ENCODE measurements around the gene GATC. TPM values are rescaled to one million over a fixed set of nuclear protein-coding genes. Genes with fewer than 3 reads are reported as not detected.

GATC gene
- total and polyA plus RNA-seq, 10 of the 15 experiments (the other 5 are each of a cell fraction or from before 2014, with no cell fraction given) = 5.1 to 40.3 (median 22.9) TPM

GRCh38 chr12:120495731-120496412 is 49.6 kb downstream of the GATC start, which contains the start of gene DYNLL1 (continued):
- TF ChIP-seq CUX1 (IDR thresholded peaks at IDR 0.05; ENCODE audit: insufficient replicate concordance, low read depth, low read length) = no peak
- no peak for TF ChIP-seq CTCF (IDR thresholded peaks at IDR 0.05 in 2 of 3, conservative IDR thresholded peaks at IDR 0.05 in 1 of 3; ENCODE audit: control insufficient read depth in 2 of 3, extremely low read depth in 1 of 3, insufficient read depth in 1 of 3, low read depth in 3 of 3, low read length in 3 of 3)
- peak; percentile 7; the same call in 1 of the 2 replicates for TF ChIP-seq BACH1 (IDR thresholded peaks at IDR 0.05; ENCODE audit: borderline replicate concordance)
- TF ChIP-seq GABPA (IDR thresholded peaks at IDR 0.05; ENCODE audit: low read depth) = no peak
- TF ChIP-seq EED (IDR thresholded peaks at IDR 0.05; ENCODE audit: low read depth) = no peak; the same call in 1 of the 2 replicates
- no peak for TF ChIP-seq PAX8 (IDR thresholded peaks at IDR 0.05)
- no peak for TF ChIP-seq ZNF207 (IDR thresholded peaks at IDR 0.05; ENCODE audit: borderline replicate concordance)
- peak; percentile 97 for TF ChIP-seq MXI1 (IDR thresholded peaks at IDR 0.05; ENCODE audit: low read depth, low read length)
- no peak for TF ChIP-seq CHD4 (IDR thresholded peaks at IDR 0.05)
- TF ChIP-seq JUND (IDR thresholded peaks at IDR 0.05; ENCODE audit: low read depth, low read length) = no peak
- TF ChIP-seq MTA3 (IDR thresholded peaks at IDR 0.05; ENCODE audit: borderline replicate concordance, low read length) = no peak
- peak in 1 of 2 experiments; percentile 13; a peak in 1 of 4 replicates for TF ChIP-seq EP300 (IDR thresholded peaks at IDR 0.05; ENCODE audit: borderline replicate concordance in 1 of 2, control insufficient read depth in 1 of 2, low read depth in 2 of 2, low read length in 2 of 2)
- TF ChIP-seq POLR2A (IDR thresholded peaks at IDR 0.05; ENCODE audit: low read depth, low read length) = peak; percentile 97
- TF ChIP-seq MYC (IDR thresholded peaks at IDR 0.05; ENCODE audit: insufficient read depth, insufficient read length, insufficient replicate concordance, low read length, severe bottlenecking) = no peak
- no peak for TF ChIP-seq BCLAF1 (IDR thresholded peaks at IDR 0.05)
- TF ChIP-seq IKZF1 (conservative IDR thresholded peaks at IDR 0.05) = no peak; the same call in 1 of the 2 replicates
- no peak for TF ChIP-seq LARP7 (IDR thresholded peaks at IDR 0.05)
- peak; percentile 94 for TF ChIP-seq POLR2AphosphoS2 (IDR thresholded peaks at IDR 0.05; ENCODE audit: low read depth, low read length)
- TF ChIP-seq NBN (IDR thresholded peaks at IDR 0.05) = no peak
- TF ChIP-seq BMI1 (IDR thresholded peaks at IDR 0.05; ENCODE audit: borderline replicate concordance) = peak; percentile 96
- no peak for TF ChIP-seq CHD1 (IDR thresholded peaks at IDR 0.05; ENCODE audit: low read depth, low read length)

Data from GM12878 (cell line).